Fibroblast of skin of back (primary cell): ENCODE measurements around the gene ENTPD7.

Experiments used
- DNase-seq: peaks from one replicate; pipeline ENCODE4 v3.0.0-alpha.2; 2013

Gene ENTPD7

DNA sequence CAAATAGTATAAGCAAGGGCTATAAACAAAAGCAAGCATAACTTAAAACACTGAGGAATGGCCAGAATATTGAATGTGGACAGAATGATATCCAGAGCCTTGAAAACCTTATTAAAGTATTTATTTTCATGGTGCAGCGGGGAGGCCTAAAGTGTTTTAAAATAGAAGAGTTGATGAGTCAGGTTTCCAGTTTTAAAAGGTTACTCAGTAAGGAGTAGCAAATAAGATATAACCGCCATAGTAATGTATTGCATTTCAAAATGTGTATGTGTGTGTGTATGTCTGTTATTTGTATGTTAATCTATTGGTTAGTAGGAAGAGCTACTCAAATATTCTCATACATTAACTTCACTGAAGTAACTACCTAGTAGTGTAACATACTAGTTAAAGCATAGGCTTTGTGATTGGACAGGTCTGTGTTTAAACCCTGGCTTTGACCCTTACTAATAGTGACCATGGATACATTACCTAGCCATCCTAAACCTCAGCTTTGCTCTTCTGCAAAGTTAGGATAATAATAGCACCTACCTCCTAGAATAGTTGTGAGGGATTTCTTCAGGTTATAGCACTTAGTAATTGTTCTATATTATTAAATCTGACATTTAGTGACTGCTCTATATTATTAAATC is 89.6 kb downstream of the ENTPD7 start:
- no peak for DNase-seq

DNA sequence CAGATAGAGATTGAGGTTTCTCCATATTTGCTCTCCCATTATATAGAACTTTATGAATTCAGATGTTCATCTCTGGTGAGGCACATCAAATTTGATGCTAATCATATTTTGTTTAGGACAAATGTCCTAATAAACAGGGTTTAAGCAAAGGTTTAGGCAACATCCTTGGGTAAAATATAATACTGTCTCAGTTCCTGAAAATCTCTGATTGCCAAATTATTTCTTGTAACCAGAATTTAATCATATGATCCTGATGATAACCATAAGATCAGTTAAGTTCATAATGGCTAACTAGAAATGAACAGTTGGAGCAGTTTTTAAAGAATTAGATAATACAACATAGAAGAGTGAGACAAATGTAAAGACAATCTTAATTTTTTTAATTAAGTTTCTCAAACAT is 91.3 kb downstream of the ENTPD7 start:
- no peak for DNase-seq

DNA sequence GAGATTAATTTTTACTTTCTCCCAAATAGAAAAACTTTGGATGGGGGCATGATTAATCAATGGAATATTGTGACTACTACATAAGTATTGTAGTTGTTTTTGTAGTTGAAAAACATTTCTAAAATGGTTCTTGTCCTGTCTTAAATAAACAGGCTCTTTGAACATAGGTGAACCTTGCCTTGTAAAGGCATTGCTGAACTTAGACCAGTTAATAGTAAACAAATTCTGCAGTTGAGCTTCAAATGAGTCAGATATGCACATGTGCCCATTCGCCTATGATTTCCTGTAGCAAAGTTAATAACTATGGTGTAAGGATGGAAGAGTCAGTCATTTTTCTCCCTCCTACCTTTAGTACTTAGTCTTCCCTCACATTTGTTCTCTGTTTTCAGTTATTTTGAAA is 95.4 kb downstream of the ENTPD7 start:
- DNase-seq = no peak
